HG02943 (cell line): ENCODE data around the gene TMC4.
"Not testable (repeated sequence)": the region's sequence is repeated elsewhere in the genome, so short reads cannot be mapped to it uniquely, and the experiment has no call there.

Experiments used
- ATAC-seq: cut with Tn5 transposase; IDR thresholded peaks from one replicate; pipeline ENCODE4 v1.9.1; 2021; ENCODE audit warnings: mild to moderate bottlenecking, low read depth, moderate library complexity; ENCODE audit not compliant: unreplicated experiment

The TMC4 gene

GRCh38 chr19:54172471-54173358 is at the start of gene TMC4:
Gene TMC4, minus strand, starts transcription at chr19:54173160. Its CDS starts 43 bp downstream, at chr19:54173117.
- no peak for ATAC-seq

GRCh38 chr19:54221947-54222346 is 49.0 kb upstream of the TMC4 start:
- not testable (repeated sequence) for ATAC-seq

- ATAC-seq: not testable (repeated sequence)
These were observed 46.7 kb upstream of the TMC4 start for GRCh38 chr19:54219702-54220101.

- ATAC-seq: no peak
These were observed 46.2 kb upstream of the TMC4 start for GRCh38 chr19:54218960-54219661.

GRCh38 chr19:54218259-54218658 is 45.3 kb upstream of the TMC4 start:
- ATAC-seq: no peak

GRCh38 chr19:54217517-54218247 is 44.7 kb upstream of the TMC4 start:
- ATAC-seq: not testable (repeated sequence)

- no peak for ATAC-seq
These were observed 43.9 kb upstream of the TMC4 start for GRCh38 chr19:54216869-54217268.

- ATAC-seq: not testable (repeated sequence)
These were observed 41.8 kb upstream of the TMC4 start for GRCh38 chr19:54214734-54215133.

GRCh38 chr19:54214217-54214616 is 41.3 kb upstream of the TMC4 start:
- not testable (repeated sequence) for ATAC-seq

- ATAC-seq: no peak
These were observed 38.3 kb upstream of the TMC4 start for GRCh38 chr19:54211235-54211634.

GRCh38 chr19:54209811-54210494 is 37.0 kb upstream of the TMC4 start:
- no peak for ATAC-seq

- ATAC-seq: no peak
These were observed 36.3 kb upstream of the TMC4 start for GRCh38 chr19:54209058-54209810.

- no peak for ATAC-seq
These were observed 35.8 kb upstream of the TMC4 start for GRCh38 chr19:54208784-54209057.

GRCh38 chr19:54207983-54208783 is 35.2 kb upstream of the TMC4 start:
- ATAC-seq: no peak

GRCh38 chr19:54207676-54207982 is 34.7 kb upstream of the TMC4 start:
- no peak for ATAC-seq

- ATAC-seq: not testable (repeated sequence)
These were observed 34.2 kb upstream of the TMC4 start for GRCh38 chr19:54207193-54207592.

- no peak for ATAC-seq
These were observed 33.8 kb upstream of the TMC4 start for GRCh38 chr19:54206831-54207177.

GRCh38 chr19:54206030-54206830 is 33.3 kb upstream of the TMC4 start:
- no peak for ATAC-seq
